HG03565 (cell line): ENCODE results near the gene HNRNPU.
A peak's percentile ranks its signal among the peaks of the same experiment; 100 is the strongest.

Experiments
- ATAC-seq: cut with Tn5 transposase; IDR thresholded peaks from one replicate; pipeline ENCODE4 v1.9.1; 2021; ENCODE audit warnings: mild to moderate bottlenecking, moderate library complexity; ENCODE audit not compliant: unreplicated experiment

Gene HNRNPU

GRCh38 chr1:244863491-244864252, 671 bp downstream of the HNRNPU start:
- no peak for ATAC-seq

GRCh38 chr1:244862699-244863490, 1.4 kb downstream of the HNRNPU start:
- ATAC-seq = peak; percentile 51

- no peak for ATAC-seq
Observed at GRCh38 chr1:244862354-244862698, 2.0 kb downstream of the HNRNPU start.

GRCh38 chr1:244861683-244862082, 2.7 kb downstream of the HNRNPU start:
- no peak for ATAC-seq

- ATAC-seq = no peak
Observed at GRCh38 chr1:244860914-244861610, 3.3 kb downstream of the HNRNPU start.

- no peak for ATAC-seq
Observed at GRCh38 chr1:244860078-244860477, 4.3 kb downstream of the HNRNPU start.

GRCh38 chr1:244858357-244858756, 6.0 kb downstream of the HNRNPU start:
- ATAC-seq = no peak

- no peak for ATAC-seq
Observed at GRCh38 chr1:244857761-244858160, 6.6 kb downstream of the HNRNPU start.

GRCh38 chr1:244854865-244855578, 9.3 kb downstream of the HNRNPU start:
- no peak for ATAC-seq

GRCh38 chr1:244854166-244854565, 10.2 kb downstream of the HNRNPU start:
- ATAC-seq = no peak

- ATAC-seq = no peak
Observed at GRCh38 chr1:244852694-244853093, 11.6 kb downstream of the HNRNPU start.

- ATAC-seq = no peak
Observed at GRCh38 chr1:244851546-244852231, 12.7 kb downstream of the HNRNPU start.

- no peak for ATAC-seq
Observed at GRCh38 chr1:244850896-244851295, 13.4 kb downstream of the HNRNPU start.

GRCh38 chr1:244850099-244850852, 14.1 kb downstream of the HNRNPU start:
- no peak for ATAC-seq

- ATAC-seq = no peak
Observed at GRCh38 chr1:244849189-244849866, 15.0 kb downstream of the HNRNPU start.

GRCh38 chr1:244846653-244847052, 17.7 kb downstream of the HNRNPU start:
- ATAC-seq = no peak

- ATAC-seq = no peak
Observed at GRCh38 chr1:244844155-244845121, 19.9 kb downstream of the HNRNPU start.
